Trophoblast cell (in vitro differentiated cells and primary cell): ENCODE measurements around the gene ALDH3B1.

Experiments
- DNase-seq, 2 donors: peaks; one replicate each; pipeline ENCODE4 v3.0.0-alpha.2; 2016
- H2AFZ ChIP-seq: 2 replicates; pipeline ENCODE4 v1.6.1; 2013; ENCODE audit warnings: low read length, moderate library complexity, mild to moderate bottlenecking; ENCODE audit not compliant: insufficient read depth, poor library complexity
- H2AK5ac ChIP-seq: 2 replicates; pipeline ENCODE4 v1.6.1; 2013; ENCODE audit warnings: mild to moderate bottlenecking, low read length
- H2BK120ac ChIP-seq: 2 replicates; pipeline ENCODE4 v1.6.1; 2013; ENCODE audit warnings: low read length, mild to moderate bottlenecking, moderate library complexity; ENCODE audit not compliant: insufficient read depth, poor library complexity
- H2BK12ac ChIP-seq: 2 replicates; pipeline ENCODE4 v1.6.1; 2013; ENCODE audit warnings: mild to moderate bottlenecking, low read length, moderate library complexity
- H2BK5ac ChIP-seq: 2 replicates; pipeline ENCODE4 v1.6.1; 2013; ENCODE audit warnings: low read length, low read depth, moderate library complexity, mild to moderate bottlenecking; ENCODE audit not compliant: poor library complexity
- H3K14ac ChIP-seq: 2 replicates; pipeline ENCODE4 v1.6.1; 2013; ENCODE audit warnings: mild to moderate bottlenecking, low read length
- H3K18ac ChIP-seq: 2 replicates; pipeline ENCODE4 v1.6.1; 2013; ENCODE audit warnings: mild to moderate bottlenecking, low read length
- H3K23ac ChIP-seq: 2 replicates; pipeline ENCODE4 v1.6.1; 2013; ENCODE audit warnings: low read length
- H3K27ac ChIP-seq: 2 replicates; pipeline ENCODE4 v1.5.1; 2013; ENCODE audit warnings: low read depth, mild to moderate bottlenecking, inconsistent platforms, low read length, moderate library complexity
- H3K27me3 ChIP-seq: 2 replicates; pipeline ENCODE4 v1.6.1; 2013; ENCODE audit warnings: inconsistent platforms, mild to moderate bottlenecking, low read length, moderate library complexity; ENCODE audit not compliant: insufficient read depth
- H3K36me3 ChIP-seq, 2 experiments: 1 replicate in 1 of 2; 2 replicates in 1 of 2; pipeline ENCODE4 v1.6.1; 2013; ENCODE audit warnings: low read length in 2 of 2, mild to moderate bottlenecking in 2 of 2, moderate library complexity in 1 of 2; ENCODE audit not compliant: insufficient read depth in 2 of 2, control insufficient read depth in 1 of 2
- H3K4ac ChIP-seq: 2 replicates; pipeline ENCODE4 v1.6.1; 2013; ENCODE audit warnings: low read depth, mild to moderate bottlenecking, low read length, moderate library complexity
- H3K4me1 ChIP-seq, 2 experiments: 1 replicate in 1 of 2; 2 replicates in 1 of 2; pipeline ENCODE4 v1.6.1; 2013; ENCODE audit warnings: low read length in 2 of 2, mild to moderate bottlenecking in 2 of 2, moderate library complexity in 1 of 2; ENCODE audit not compliant: insufficient read depth in 2 of 2, control insufficient read depth in 1 of 2
- H3K4me2 ChIP-seq: 2 replicates; pipeline ENCODE4 v1.6.1; 2013; ENCODE audit warnings: inconsistent platforms, mild to moderate bottlenecking, low read length, moderate library complexity
- H3K4me3 ChIP-seq: 2 replicates; pipeline ENCODE4 v1.5.1; 2013; ENCODE audit warnings: mild to moderate bottlenecking, low read depth, low read length, inconsistent platforms
- H3K79me1 ChIP-seq: one replicate; pipeline ENCODE4 v1.6.1; 2013; ENCODE audit warnings: low read length
- H3K79me2 ChIP-seq: 2 replicates; pipeline ENCODE4 v1.6.1; 2013; ENCODE audit warnings: low read length, mild to moderate bottlenecking; ENCODE audit not compliant: control insufficient read depth, insufficient read depth, poor library complexity
- H3K9ac ChIP-seq: 2 replicates; pipeline ENCODE4 v1.6.1; 2013; ENCODE audit warnings: mild to moderate bottlenecking, low read length
- H3K9me3 ChIP-seq: 2 replicates; pipeline ENCODE4 v1.6.1; 2013; ENCODE audit warnings: low read depth, mild to moderate bottlenecking, control low read depth, inconsistent platforms, low read length; ENCODE audit not compliant: insufficient read depth
- H4K12ac ChIP-seq: 2 replicates; pipeline ENCODE4 v1.6.1; 2013; ENCODE audit warnings: low read depth, mild to moderate bottlenecking, low read length, moderate library complexity
- H4K8ac ChIP-seq: 2 replicates; pipeline ENCODE4 v1.6.1; 2013; ENCODE audit warnings: low read depth, mild to moderate bottlenecking, low read length, moderate library complexity
- H4K91ac ChIP-seq: one replicate; pipeline ENCODE4 v1.6.1; 2013; ENCODE audit warnings: low read depth, mild to moderate bottlenecking, low read length, moderate library complexity
- WGBS: extraction: QIAGEN DNeasy Blood & Tissue Kit; methylation state at CpG from one replicate; pipeline ENCODE4 v1.1.7; 2013; ENCODE audit warnings: missing lambda C conversion rate; ENCODE audit not compliant: insufficient read length, insufficient coverage; ENCODE audit errors: extremely low coverage; 5-methylcytosine and 5-hydroxymethylcytosine counted together

Gene ALDH3B1

DNA sequence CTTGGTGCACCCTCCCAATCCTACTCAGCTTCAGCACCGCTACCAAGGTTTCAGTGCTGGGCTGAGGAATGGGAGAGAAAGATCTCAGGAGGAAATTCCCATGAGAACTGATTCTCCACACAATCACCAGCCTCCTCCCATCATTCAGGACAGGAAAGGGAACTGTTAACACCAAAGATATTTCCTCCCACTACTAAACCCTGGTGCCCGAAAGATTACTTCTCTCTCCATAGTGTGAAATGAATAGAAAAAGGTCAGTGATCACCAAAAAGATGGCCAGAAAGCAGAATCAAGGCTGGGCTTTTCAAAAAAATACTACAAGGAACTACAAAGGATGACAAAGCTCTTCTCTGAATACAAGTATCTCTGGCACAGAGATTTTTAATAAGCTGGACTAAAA, 54.8 kb downstream of the ALDH3B1 start:
- no peak overlapping the region for H4K8ac ChIP-seq
- H3K79me1 ChIP-seq: no peaks in the 10 kb centered on the region
- H3K4me1 ChIP-seq: no peaks in the 10 kb centered on the region
- no peak overlapping the region for H2AFZ ChIP-seq
- no peak overlapping the region for H4K91ac ChIP-seq
- no peak overlapping the region for H3K14ac ChIP-seq
- H3K23ac ChIP-seq: no peak overlapping the region
- H3K27ac ChIP-seq: no peak overlapping the region
- no peak overlapping the region for H2BK5ac ChIP-seq
- no peak overlapping the region for H2BK12ac ChIP-seq
- no peak overlapping the region for H4K12ac ChIP-seq
- H3K18ac ChIP-seq: no peak overlapping the region
- H3K9ac ChIP-seq: no peak overlapping the region
- H3K9me3 ChIP-seq: no peaks in the 10 kb centered on the region
- no peak overlapping the region for H2BK120ac ChIP-seq
- peaks cover 58 to 71% of the 10 kb centered on the region in 2 experiments for H3K36me3 ChIP-seq
- no peak overlapping the region for H3K4me3 ChIP-seq
- no CpG with 5 or more reads among the region's 2 CpGs for WGBS
- H3K4me2 ChIP-seq: no peak overlapping the region
- DNase-seq: no peak
- H3K4ac ChIP-seq: no peak overlapping the region
- H2AK5ac ChIP-seq: no peak overlapping the region
- no peaks in the 10 kb centered on the region for H3K79me2 ChIP-seq
- H3K27me3 ChIP-seq: no peaks in the 10 kb centered on the region

GRCh38 chr11:68065841-68066240, 55.7 kb downstream of the ALDH3B1 start:
- WGBS: no CpG with 5 or more reads among the region's 5 CpGs
- Histone ChIP-seq H3K36me3 (peaks cover 60 to 75% of the 10 kb centered on the region in 2 experiments), H2BK120ac (no peak overlapping the region), H2BK12ac (no peak overlapping the region), H3K4me3 (no peak overlapping the region), H3K27me3 (no peaks in the 10 kb centered on the region), H3K23ac (no peak overlapping the region), H3K79me1 (no peaks in the 10 kb centered on the region), H2AK5ac (no peak overlapping the region), H3K18ac (no peak overlapping the region), H3K4ac (no peak overlapping the region), H3K4me2 (no peak overlapping the region), H3K9ac (no peak overlapping the region), H3K79me2 (no peaks in the 10 kb centered on the region), H2BK5ac (no peak overlapping the region), H2AFZ (no peak overlapping the region), H3K4me1 (no peaks in the 10 kb centered on the region), H3K9me3 (no peaks in the 10 kb centered on the region), H4K91ac (no peak overlapping the region), H4K8ac (no peak overlapping the region), H4K12ac (no peak overlapping the region), H3K14ac (no peak overlapping the region), H3K27ac (no peak overlapping the region)
- DNase-seq: no peak

- H3K4me1 ChIP-seq: no peaks in the 10 kb centered on the region
- H3K79me1 ChIP-seq: no peaks in the 10 kb centered on the region
- no peak overlapping the region for H2BK5ac ChIP-seq
- H3K4ac ChIP-seq: no peak overlapping the region
- no peak overlapping the region for H3K27ac ChIP-seq
- WGBS: no CpG with 5 or more reads among the region's 3 CpGs
- no peaks in the 10 kb centered on the region for H3K79me2 ChIP-seq
- no peak overlapping the region for H4K91ac ChIP-seq
- H3K4me3 ChIP-seq: no peak overlapping the region
- no peak overlapping the region for H2BK12ac ChIP-seq
- no peak overlapping the region for H3K4me2 ChIP-seq
- no peak overlapping the region for H2AFZ ChIP-seq
- H3K27me3 ChIP-seq: no peaks in the 10 kb centered on the region
- DNase-seq: no peak
- H3K23ac ChIP-seq: no peak overlapping the region
- H2AK5ac ChIP-seq: no peak overlapping the region
- H3K9me3 ChIP-seq: no peaks in the 10 kb centered on the region
- no peak overlapping the region for H4K12ac ChIP-seq
- no peak overlapping the region for H4K8ac ChIP-seq
- no peak overlapping the region for H2BK120ac ChIP-seq
- H3K18ac ChIP-seq: no peak overlapping the region
- no peak overlapping the region for H3K9ac ChIP-seq
- peaks cover 61 to 77% of the 10 kb centered on the region in 2 experiments for H3K36me3 ChIP-seq
- H3K14ac ChIP-seq: no peak overlapping the region
Observed at GRCh38 chr11:68066742-68067141, 56.6 kb downstream of the ALDH3B1 start.

- DNase-seq: no peak
- Histone ChIP-seq H2BK12ac (no peak overlapping the region), H2AK5ac (no peak overlapping the region), H2BK5ac (no peak overlapping the region), H2BK120ac (no peak overlapping the region), H3K27ac (no peak overlapping the region), H3K27me3 (no peaks in the 10 kb centered on the region), H3K79me1 (no peaks in the 10 kb centered on the region), H4K8ac (no peak overlapping the region), H3K14ac (no peak overlapping the region), H3K9me3 (no peaks in the 10 kb centered on the region), H3K4me2 (no peak overlapping the region), H3K4ac (no peak overlapping the region), H3K9ac (no peak overlapping the region), H3K79me2 (no peaks in the 10 kb centered on the region), H3K23ac (no peak overlapping the region), H4K91ac (no peak overlapping the region), H3K4me3 (no peak overlapping the region), H3K4me1 (no peaks in the 10 kb centered on the region), H4K12ac (no peak overlapping the region), H3K18ac (no peak overlapping the region), H3K36me3 (peaks cover 52 to 72% of the 10 kb centered on the region in 2 experiments), H2AFZ (no peak overlapping the region)
- no CpG with 5 or more reads among the region's 5 CpGs for WGBS
Observed at GRCh38 chr11:68067991-68068390, 57.9 kb downstream of the ALDH3B1 start.
